Measurements from ENCODE around the gene ZBTB1. TPM values are rescaled to one million over a fixed set of nuclear protein-coding genes. Genes with fewer than 3 reads are reported as not detected.
A peak's percentile ranks its signal among the peaks of the same experiment; 100 is the strongest.

ZBTB1 gene
- total RNA-seq, 1 experiment from 2014 or later = 37.8 TPM

DNA sequence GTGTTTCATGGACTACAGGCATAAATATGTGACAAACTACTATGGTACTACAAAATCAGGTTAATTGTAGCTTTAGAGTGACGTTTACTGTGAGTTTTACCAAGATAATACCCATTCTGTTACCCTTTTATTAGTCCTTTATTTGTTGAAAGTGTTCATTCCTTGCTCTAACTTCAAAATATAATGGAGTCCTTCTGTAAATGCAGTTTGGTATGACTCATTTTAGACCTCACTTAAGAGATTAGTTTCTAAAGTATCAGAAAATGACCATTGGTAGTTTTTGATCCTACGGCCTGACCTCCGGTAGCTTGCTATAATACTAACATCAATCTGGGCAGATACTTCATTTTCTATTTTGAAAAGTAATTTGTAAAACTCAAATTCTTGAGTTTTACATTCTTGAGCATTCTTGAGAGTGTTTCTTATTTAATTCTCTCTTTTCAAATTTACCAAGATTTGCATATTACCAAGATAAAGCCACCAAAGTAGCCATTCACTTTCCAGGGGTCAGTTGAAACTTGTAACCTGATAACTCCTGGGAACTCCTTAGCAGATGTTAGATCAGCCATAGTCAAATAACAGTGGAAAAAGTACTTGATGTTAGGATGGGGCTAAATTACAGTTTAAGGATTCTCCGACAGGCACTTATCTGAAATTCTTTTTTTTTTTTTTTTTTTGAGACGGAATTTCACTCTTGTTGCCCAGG lies 40.2 kb downstream of the ZBTB1 start:
- DNase-seq = no peak
- no peak overlapping the region for H4K8ac ChIP-seq (replicated peaks; ENCODE audit: insufficient read length, low read depth, low read length)
- H3K4me1 ChIP-seq (ENCODE audit: insufficient read depth, low read length) = no peaks in the 10 kb centered on the region
- H4K5ac ChIP-seq (ENCODE audit: insufficient read length, low read depth, low read length) = no peak overlapping the region
- Mint-ChIP-seq H3K9me3 (peaks cover 24 to 26% of the 10 kb centered on the region in 2 experiments), H3K27ac (peak overlapping the region; percentile 40 to 94 (median 93); a peak in 6 of 7 replicates), H3K36me3 (ENCODE audit: insufficient read depth in 1 of 3, low read depth in 3 of 3) (peaks cover 21 to 26% (median 21%) of the 10 kb centered on the region in 3 experiments; a peak in 6 of 7 replicates), H3K4me1 (peaks cover 37% of the 10 kb centered on the region in 2 experiments), H3K4me3 (peak overlapping the region; percentile 19 to 20; a peak in 4 of 5 replicates), H3K27me3 (ENCODE audit: low read depth) (peaks cover 6% of the 10 kb centered on the region)
- no peak overlapping the region for H3K27ac ChIP-seq (ENCODE audit: insufficient read length, low read depth, low read length)
- no peak overlapping the region for H2BK15ac ChIP-seq (ENCODE audit: low read depth, low read length)
- H3K18ac ChIP-seq (ENCODE audit: insufficient read length, low read depth, low read length) = no peak overlapping the region
- H2BK5ac ChIP-seq (ENCODE audit: insufficient read length, low read length) = no peak overlapping the region
- no peak overlapping the region for H3K4ac ChIP-seq (ENCODE audit: low read depth, low read length)
- no peak overlapping the region for H2BK20ac ChIP-seq (ENCODE audit: low read depth, low read length, poor library complexity, severe bottlenecking)
- no peak overlapping the region for H2BK120ac ChIP-seq (ENCODE audit: low read depth, low read length, poor library complexity, severe bottlenecking)
- no peaks in the 10 kb centered on the region for H3K79me2 ChIP-seq (ENCODE audit: insufficient read depth, low read length)
- peak overlapping the region; percentile 36 for H3K4me2 ChIP-seq (ENCODE audit: insufficient read depth, insufficient read length, low read length)
- TF ChIP-seq, protein P1, sequence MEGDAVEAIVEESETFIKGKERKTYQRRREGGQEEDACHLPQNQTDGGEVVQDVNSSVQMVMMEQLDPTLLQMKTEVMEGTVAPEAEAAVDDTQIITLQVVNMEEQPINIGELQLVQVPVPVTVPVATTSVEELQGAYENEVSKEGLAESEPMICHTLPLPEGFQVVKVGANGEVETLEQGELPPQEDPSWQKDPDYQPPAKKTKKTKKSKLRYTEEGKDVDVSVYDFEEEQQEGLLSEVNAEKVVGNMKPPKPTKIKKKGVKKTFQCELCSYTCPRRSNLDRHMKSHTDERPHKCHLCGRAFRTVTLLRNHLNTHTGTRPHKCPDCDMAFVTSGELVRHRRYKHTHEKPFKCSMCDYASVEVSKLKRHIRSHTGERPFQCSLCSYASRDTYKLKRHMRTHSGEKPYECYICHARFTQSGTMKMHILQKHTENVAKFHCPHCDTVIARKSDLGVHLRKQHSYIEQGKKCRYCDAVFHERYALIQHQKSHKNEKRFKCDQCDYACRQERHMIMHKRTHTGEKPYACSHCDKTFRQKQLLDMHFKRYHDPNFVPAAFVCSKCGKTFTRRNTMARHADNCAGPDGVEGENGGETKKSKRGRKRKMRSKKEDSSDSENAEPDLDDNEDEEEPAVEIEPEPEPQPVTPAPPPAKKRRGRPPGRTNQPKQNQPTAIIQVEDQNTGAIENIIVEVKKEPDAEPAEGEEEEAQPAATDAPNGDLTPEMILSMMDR (conservative IDR thresholded peaks at IDR 0.05) = no peak
- no peak overlapping the region for H3T11ph ChIP-seq (ENCODE audit: low read length)
- no peaks in the 10 kb centered on the region for H3K9me3 ChIP-seq (ENCODE audit: control insufficient read depth, low read depth, low read length)
- H3K79me1 ChIP-seq (ENCODE audit: insufficient read depth, low read depth, low read length, poor library complexity, severe bottlenecking) = no peaks in the 10 kb centered on the region
- H2AK5ac ChIP-seq (ENCODE audit: insufficient read length, low read length) = no peak overlapping the region
- H3K56ac ChIP-seq (ENCODE audit: insufficient read length, low read depth, low read length) = no peak overlapping the region
- H4K20me1 ChIP-seq (ENCODE audit: control insufficient read depth, insufficient read depth, insufficient read length) = no peaks in the 10 kb centered on the region
- H3K23ac ChIP-seq (ENCODE audit: insufficient read length, low read depth, low read length) = no peak overlapping the region
- H3K27me3 ChIP-seq (ENCODE audit: insufficient read depth, low read length) = no peaks in the 10 kb centered on the region
- peaks cover 6% of the 10 kb centered on the region for H3K23me2 ChIP-seq (ENCODE audit: insufficient read length, low read depth, low read length, poor library complexity, severe bottlenecking)
- H2AFZ ChIP-seq (ENCODE audit: low read length) = no peak overlapping the region
- no peak overlapping the region for H3K14ac ChIP-seq (ENCODE audit: insufficient read depth, low read length)
- WGBS (ENCODE audit: extremely low coverage, insufficient read length, low lambda C conversion rate) = no CpG with 5 or more reads among the region's 5 CpGs
- no peak overlapping the region for H3K9ac ChIP-seq (ENCODE audit: extremely low read depth, insufficient read length, low read length)
- no peak overlapping the region for H2BK12ac ChIP-seq (ENCODE audit: insufficient read length, low read depth, low read length)
- no peak overlapping the region for H4K91ac ChIP-seq (ENCODE audit: insufficient read length, low read depth, low read length)
